Urinary bladder (tissue), 4 donors: ENCODE data around the gene CASZ1. TPM values are rescaled to one million over a fixed set of nuclear protein-coding genes. Genes with fewer than 3 reads are reported as not detected.

Experiments
- DNase-seq: peaks from one replicate; pipeline ENCODE4 v3.0.0-alpha.2; 2015; ENCODE audit errors: extremely low spot score
- H3K27ac ChIP-seq: one replicate; pipeline ENCODE4 v1.5.1; 2013; ENCODE audit warnings: low read depth, mild to moderate bottlenecking, moderate library complexity
- H3K36me3 ChIP-seq: one replicate; pipeline ENCODE4 v1.6.1; 2013; ENCODE audit warnings: mild to moderate bottlenecking, moderate library complexity; ENCODE audit not compliant: insufficient read depth
- H3K4me1 ChIP-seq: one replicate; pipeline ENCODE4 v1.6.1; 2013; ENCODE audit warnings: mild to moderate bottlenecking, moderate library complexity; ENCODE audit not compliant: insufficient read depth
- H3K4me3 ChIP-seq: one replicate; pipeline ENCODE4 v1.5.1; 2013; ENCODE audit warnings: low read depth, low read length
- WGBS: extraction: QIAGEN DNeasy Blood & Tissue Kit; methylation state at CpG from one replicate; pipeline ENCODE4 v1.1.7; 2013; 5-methylcytosine and 5-hydroxymethylcytosine counted together
- polyA plus RNA-seq: library from polyadenylated mRNA; stranded (reverse); fragments of 200-250 nt; gene quantifications from one replicate; pipeline ENCODE4 v1.2.3, GENCODE V29; 2013
- total RNA-seq: library from RNA; depleted of rRNA; stranded (reverse); fragments of >200 nt; gene quantifications from one replicate; pipeline ENCODE4 v1.2.3, GENCODE V29; 2014
- donor health status: healthy with polysubstance abuse.
- donor health status: healthy.

The CASZ1 gene
- total and polyA plus RNA-seq, 2 donors = 10.6 to 19.4 TPM

- no peak overlapping the region for H3K4me3 ChIP-seq
- WGBS = 64% methylated on average over 3 of the region's 3 CpGs
- DNase-seq = no peak
- peaks cover 2% of the 10 kb centered on the region for H3K36me3 ChIP-seq
- no peaks in the 10 kb centered on the region for H3K4me1 ChIP-seq
- no peak overlapping the region for H3K27ac ChIP-seq
Measured at GRCh38 chr1:10607228-10607627, 189.2 kb downstream of the CASZ1 start.

- Histone ChIP-seq H3K4me1 (no peaks in the 10 kb centered on the region), H3K27ac (no peak overlapping the region), H3K36me3 (peaks cover 4% of the 10 kb centered on the region), H3K4me3 (no peak overlapping the region)
- DNase-seq = no peak
- 89% methylated on average over 7 of the region's 7 CpGs for WGBS
Measured at GRCh38 chr1:10606064-10606463, 190.4 kb downstream of the CASZ1 start.

- no peak for DNase-seq
- WGBS = over 99% methylated on average over 7 of the region's 7 CpGs
Measured at GRCh38 chr1:10604966-10605365, 191.5 kb downstream of the CASZ1 start.

GRCh38 chr1:10602936-10603335 is 193.5 kb downstream of the CASZ1 start:
- Histone ChIP-seq H3K36me3 (peaks cover 4% of the 10 kb centered on the region), H3K27ac (no peak overlapping the region), H3K4me3 (no peak overlapping the region), H3K4me1 (no peaks in the 10 kb centered on the region)
- 94% methylated on average over 3 of the region's 3 CpGs for WGBS
- DNase-seq = no peak

More at GRCh38 chr1:10604966-10605365, 191.5 kb downstream of the CASZ1 start:
- Histone ChIP-seq H3K4me3 (no peak overlapping the region), H3K4me1 (no peaks in the 10 kb centered on the region), H3K27ac (no peak overlapping the region), H3K36me3 (peaks cover 4% of the 10 kb centered on the region)

- Histone ChIP-seq H3K27ac (no peak overlapping the region), H3K36me3 (peaks cover 4% of the 10 kb centered on the region), H3K4me3 (no peak overlapping the region), H3K4me1 (peaks cover 2% of the 10 kb centered on the region)
- WGBS = 83% methylated on average over 6 of the region's 6 CpGs
- no peak for DNase-seq
Measured at GRCh38 chr1:10601342-10602070, 194.9 kb downstream of the CASZ1 start.

GRCh38 chr1:10599194-10599861 is 197.1 kb downstream of the CASZ1 start:
- peaks cover 2% of the 10 kb centered on the region for H3K4me1 ChIP-seq
- WGBS = 81% methylated on average over 6 of the region's 6 CpGs
- H3K36me3 ChIP-seq = peaks cover 4% of the 10 kb centered on the region
- DNase-seq = no peak
- no peak overlapping the region for H3K4me3 ChIP-seq
- H3K27ac ChIP-seq = no peak overlapping the region

- Histone ChIP-seq H3K4me1 (peaks cover 2% of the 10 kb centered on the region), H3K4me3 (no peak overlapping the region), H3K36me3 (peaks cover 4% of the 10 kb centered on the region), H3K27ac (no peak overlapping the region)
- 81% methylated on average over 6 of the region's 6 CpGs for WGBS
- DNase-seq = no peak
Measured at GRCh38 chr1:10598389-10598702, 198.1 kb downstream of the CASZ1 start.

GRCh38 chr1:10597492-10598388 is 198.7 kb downstream of the CASZ1 start:
- 87% methylated on average over 13 of the region's 13 CpGs for WGBS
- no peak for DNase-seq
- H3K4me3 ChIP-seq = no peak overlapping the region

GRCh38 chr1:10596780-10597179 is 199.7 kb downstream of the CASZ1 start:
- H3K36me3 ChIP-seq = peaks cover 2% of the 10 kb centered on the region
- H3K4me1 ChIP-seq = peaks cover 2% of the 10 kb centered on the region
- no peak overlapping the region for H3K27ac ChIP-seq
- DNase-seq = no peak
- WGBS = 46% methylated on average over 6 of the region's 6 CpGs
- H3K4me3 ChIP-seq = no peak overlapping the region

More at GRCh38 chr1:10597492-10598388, 198.7 kb downstream of the CASZ1 start:
- Histone ChIP-seq H3K36me3 (peaks cover 4% of the 10 kb centered on the region), H3K4me1 (peaks cover 2% of the 10 kb centered on the region), H3K27ac (no peak overlapping the region)

GRCh38 chr1:10594595-10595223 is 201.7 kb downstream of the CASZ1 start:
- Histone ChIP-seq H3K27ac (no peak overlapping the region), H3K36me3 (no peaks in the 10 kb centered on the region), H3K4me3 (no peak overlapping the region), H3K4me1 (peaks cover 4% of the 10 kb centered on the region)
- no peak for DNase-seq
- WGBS = 87% methylated on average over 9 of the region's 9 CpGs

GRCh38 chr1:10593750-10594149 is 202.7 kb downstream of the CASZ1 start:
- no peaks in the 10 kb centered on the region for H3K36me3 ChIP-seq
- H3K4me3 ChIP-seq = no peak overlapping the region
- no peak for DNase-seq
- H3K27ac ChIP-seq = no peak overlapping the region
- peaks cover 4% of the 10 kb centered on the region for H3K4me1 ChIP-seq
- WGBS = 88% methylated on average over 11 of the region's 11 CpGs

- DNase-seq = no peak
- Histone ChIP-seq H3K36me3 (no peaks in the 10 kb centered on the region), H3K27ac (no peak overlapping the region), H3K4me3 (no peak overlapping the region), H3K4me1 (peaks cover 4% of the 10 kb centered on the region)
- 40% methylated on average over 5 of the region's 5 CpGs for WGBS
Measured at GRCh38 chr1:10592373-10592772, 204.1 kb downstream of the CASZ1 start.

GRCh38 chr1:10591010-10591409 is 205.4 kb downstream of the CASZ1 start:
- no peaks in the 10 kb centered on the region for H3K36me3 ChIP-seq
- H3K27ac ChIP-seq = no peak overlapping the region
- no peak for DNase-seq
- H3K4me1 ChIP-seq = peaks cover 2% of the 10 kb centered on the region
- H3K4me3 ChIP-seq = no peak overlapping the region
- 55% methylated on average over 4 of the region's 4 CpGs for WGBS
